ENCODE measurements around the gene GADD45A.

- TF ChIP-seq CTCF (IDR thresholded peaks at IDR 0.05) (no peak), POLR2A (IDR thresholded peaks at IDR 0.05) (no peak)
These were observed 711 bp downstream of the GADD45A start for GRCh38 chr1:67685558-67686266.

Measured in right lobe of liver (tissue), 4 donors.